ENCODE measurements around the gene LST1.
"Not testable (repeated sequence)": the region's sequence is repeated elsewhere in the genome, so short reads cannot be mapped to it uniquely, and the experiment has no call there.

Gene LST1

DNA sequence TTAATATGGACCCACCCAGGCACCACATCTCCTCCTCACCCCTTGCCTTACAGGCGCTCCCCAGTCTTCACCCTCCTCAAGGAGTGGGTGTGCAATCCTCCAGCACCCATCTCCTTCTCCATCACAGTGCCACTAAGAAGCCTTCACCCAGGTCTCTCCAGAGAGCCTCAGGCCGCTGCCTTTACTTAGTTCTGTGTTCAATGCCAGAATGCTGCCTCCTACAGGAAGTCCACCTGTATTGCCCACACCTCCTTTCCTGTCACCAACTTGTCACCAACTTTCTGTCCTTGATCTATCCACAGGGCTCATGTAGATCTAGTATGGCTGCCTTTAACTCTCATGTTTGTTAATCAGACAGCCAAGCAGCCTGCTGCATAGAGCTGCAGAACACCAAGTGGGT is 586 bp upstream of the LST1 start:
- TF ChIP-seq, protein P1, sequence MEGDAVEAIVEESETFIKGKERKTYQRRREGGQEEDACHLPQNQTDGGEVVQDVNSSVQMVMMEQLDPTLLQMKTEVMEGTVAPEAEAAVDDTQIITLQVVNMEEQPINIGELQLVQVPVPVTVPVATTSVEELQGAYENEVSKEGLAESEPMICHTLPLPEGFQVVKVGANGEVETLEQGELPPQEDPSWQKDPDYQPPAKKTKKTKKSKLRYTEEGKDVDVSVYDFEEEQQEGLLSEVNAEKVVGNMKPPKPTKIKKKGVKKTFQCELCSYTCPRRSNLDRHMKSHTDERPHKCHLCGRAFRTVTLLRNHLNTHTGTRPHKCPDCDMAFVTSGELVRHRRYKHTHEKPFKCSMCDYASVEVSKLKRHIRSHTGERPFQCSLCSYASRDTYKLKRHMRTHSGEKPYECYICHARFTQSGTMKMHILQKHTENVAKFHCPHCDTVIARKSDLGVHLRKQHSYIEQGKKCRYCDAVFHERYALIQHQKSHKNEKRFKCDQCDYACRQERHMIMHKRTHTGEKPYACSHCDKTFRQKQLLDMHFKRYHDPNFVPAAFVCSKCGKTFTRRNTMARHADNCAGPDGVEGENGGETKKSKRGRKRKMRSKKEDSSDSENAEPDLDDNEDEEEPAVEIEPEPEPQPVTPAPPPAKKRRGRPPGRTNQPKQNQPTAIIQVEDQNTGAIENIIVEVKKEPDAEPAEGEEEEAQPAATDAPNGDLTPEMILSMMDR (IDR thresholded peaks at IDR 0.05; ENCODE audit: extremely low read depth, missing control alignments): peak; percentile 60
- DNase-seq (ENCODE audit: low spot score): peak; percentile 40

DNA sequence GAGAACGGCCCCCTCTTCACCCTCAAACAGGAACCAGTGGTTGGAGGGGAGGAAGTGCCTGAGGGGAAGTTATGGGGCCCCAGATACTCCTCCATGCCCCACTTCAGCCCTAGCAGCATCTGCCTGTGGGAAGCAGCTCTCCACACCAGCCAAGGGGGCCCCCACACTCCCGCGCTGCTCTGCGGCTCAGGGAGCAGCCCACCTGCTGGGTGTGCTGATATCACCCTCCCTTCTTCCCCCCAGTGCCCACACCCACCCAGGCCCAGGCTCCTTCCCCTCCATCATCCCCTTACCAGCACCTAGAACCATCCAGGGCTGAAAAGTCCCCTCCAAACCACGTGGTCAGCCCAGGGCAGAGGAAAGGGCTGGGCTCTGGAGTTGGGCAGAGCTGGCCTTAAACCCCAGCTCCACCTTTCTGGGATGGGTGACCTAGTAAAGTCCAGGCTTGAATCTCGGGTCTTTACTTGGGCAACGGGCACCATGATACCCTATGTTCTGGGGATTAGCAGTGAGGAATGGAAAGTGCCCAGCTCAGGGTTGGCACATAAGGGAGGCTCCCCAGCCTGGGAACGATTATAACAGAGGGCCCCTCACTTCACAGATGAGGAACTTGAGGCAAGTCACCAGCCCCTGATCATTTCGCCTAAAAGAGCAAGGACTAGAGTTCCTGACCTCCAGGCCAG is 663 bp downstream of the LST1 start:
- TF ChIP-seq, protein P1 (IDR thresholded peaks at IDR 0.05; ENCODE audit: extremely low read depth, missing control alignments): no peak
- peak; percentile 27 for DNase-seq (ENCODE audit: low spot score)

DNA sequence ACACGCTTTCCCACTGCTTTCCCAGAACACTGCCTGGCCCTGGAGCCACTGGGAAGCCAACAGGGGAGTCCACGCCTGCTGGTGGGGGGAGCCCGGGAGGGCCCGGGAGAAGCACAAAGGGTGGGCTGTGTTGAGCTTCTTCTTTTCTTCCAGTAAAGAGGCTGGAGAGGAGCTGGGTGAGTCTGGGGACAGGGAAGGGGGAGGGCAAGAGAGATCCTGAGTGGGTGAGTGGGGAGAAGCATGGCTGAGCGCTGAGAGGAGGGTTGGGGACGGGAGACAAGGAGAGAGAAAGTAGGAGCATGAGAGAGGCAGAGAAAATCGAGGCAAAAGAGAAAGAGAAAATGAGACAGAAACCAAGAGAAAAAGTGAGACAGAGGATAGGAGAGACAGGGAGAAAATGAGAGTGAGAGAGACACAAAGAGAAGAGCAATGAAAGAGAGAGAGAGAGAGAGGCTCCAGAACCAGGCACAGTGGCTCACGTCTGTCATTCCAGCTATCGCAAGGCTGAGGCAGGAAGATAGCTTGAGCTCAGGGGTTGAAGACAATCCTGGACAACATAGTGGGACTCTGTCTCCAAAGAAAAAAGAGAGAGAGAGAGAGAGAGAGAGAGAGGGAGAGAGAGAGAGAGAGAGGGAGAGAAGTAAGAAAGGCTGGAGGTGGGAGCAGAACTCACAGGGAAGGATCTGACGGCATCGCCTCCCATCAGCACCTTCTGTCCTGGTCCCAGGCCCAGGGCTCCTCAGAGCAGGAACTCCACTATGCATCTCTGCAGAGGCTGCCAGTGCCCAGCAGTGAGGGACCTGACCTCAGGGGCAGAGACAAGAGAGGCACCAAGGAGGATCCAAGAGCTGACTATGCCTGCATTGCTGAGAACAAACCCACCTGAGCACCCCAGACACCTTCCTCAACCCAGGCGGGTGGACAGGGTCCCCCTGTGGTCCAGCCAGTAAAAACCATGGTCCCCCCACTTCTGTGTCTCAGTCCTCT is 2.0 kb downstream of the LST1 start:
- TF ChIP-seq, protein P1 (IDR thresholded peaks at IDR 0.05; ENCODE audit: extremely low read depth, missing control alignments): no peak
- DNase-seq (ENCODE audit: low spot score): peak; percentile 44

DNA sequence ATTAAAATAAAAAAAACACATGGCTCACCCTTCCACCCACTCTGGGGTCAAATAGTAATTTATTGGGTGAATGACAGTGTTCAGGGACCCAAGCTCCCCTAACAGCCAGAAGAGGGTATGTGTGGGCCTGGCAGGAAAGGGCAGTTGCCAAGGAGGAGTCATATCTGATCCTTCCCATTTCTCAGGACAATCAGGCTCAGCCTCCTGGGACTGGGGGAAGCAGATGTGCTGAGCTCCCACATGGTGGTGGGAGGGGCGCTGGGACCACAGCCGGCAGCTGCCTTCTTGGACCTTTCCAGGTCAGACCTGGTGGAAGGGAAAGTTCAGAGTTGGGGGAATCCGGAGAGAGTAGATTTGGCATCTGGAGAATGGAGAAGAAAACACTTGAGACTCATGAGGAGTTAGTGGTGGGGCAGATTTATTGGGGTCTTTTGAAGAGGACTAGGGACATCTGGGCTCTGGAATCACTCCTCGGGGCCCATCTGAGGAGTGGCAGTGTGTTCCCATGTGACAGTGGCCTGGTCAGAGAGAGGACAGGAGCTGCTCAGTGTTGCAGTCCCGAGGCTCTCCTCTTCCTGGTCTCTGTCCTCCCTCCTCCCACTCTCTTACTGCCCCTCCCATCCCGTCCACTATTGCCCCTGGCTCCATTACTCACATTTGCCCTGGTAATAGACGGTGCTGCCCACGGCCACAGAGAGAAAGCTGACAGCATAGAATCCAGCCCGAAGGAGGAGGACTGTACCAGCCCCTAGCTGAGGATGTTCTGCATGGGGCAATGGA is 3.0 kb downstream of the LST1 start:
- no peak for DNase-seq (ENCODE audit: low spot score)
- TF ChIP-seq, protein P1 (IDR thresholded peaks at IDR 0.05; ENCODE audit: extremely low read depth, missing control alignments): no peak

DNA sequence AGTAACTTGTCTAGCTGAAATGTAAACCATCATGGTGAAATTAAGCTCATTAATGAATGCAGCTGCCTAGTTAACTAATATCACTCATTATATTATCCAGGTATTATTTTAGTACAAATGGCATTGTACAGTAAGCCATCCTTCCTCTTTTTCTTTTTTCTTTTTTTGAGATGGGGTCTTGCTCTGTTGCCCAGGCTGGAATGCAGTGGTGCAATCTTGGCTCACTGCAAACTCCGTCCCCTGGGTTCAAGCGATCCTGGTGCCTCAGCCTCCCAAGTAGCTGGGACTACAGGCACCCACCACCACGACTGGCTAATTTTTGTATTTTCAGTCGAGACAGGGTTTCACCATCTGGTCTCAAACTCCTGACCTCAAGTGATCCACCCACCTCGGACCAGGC is 4.6 kb downstream of the LST1 start:
- not testable (repeated sequence) for DNase-seq (ENCODE audit: low spot score)

DNA sequence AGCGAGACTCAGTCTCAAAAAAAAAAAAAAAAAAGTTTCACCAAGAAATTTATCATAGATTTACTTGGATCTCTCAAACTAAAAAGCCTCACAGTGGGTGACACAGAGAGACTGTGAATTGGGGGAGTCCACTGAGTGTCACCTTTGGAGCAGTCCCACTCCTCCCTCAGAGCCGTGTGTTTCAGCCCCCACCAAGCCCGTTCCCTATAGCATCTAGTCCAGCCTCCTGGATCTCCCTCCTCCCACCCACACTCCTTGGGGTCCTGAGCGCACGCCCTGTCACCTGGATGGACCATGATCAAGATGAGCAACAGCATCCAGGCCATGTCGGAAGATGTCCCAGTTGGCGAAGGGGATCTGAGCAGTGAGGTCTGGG is 6.3 kb downstream of the LST1 start:
- TF ChIP-seq, protein P1 (IDR thresholded peaks at IDR 0.05; ENCODE audit: extremely low read depth, missing control alignments): no peak
- no peak for DNase-seq (ENCODE audit: low spot score)

DNA sequence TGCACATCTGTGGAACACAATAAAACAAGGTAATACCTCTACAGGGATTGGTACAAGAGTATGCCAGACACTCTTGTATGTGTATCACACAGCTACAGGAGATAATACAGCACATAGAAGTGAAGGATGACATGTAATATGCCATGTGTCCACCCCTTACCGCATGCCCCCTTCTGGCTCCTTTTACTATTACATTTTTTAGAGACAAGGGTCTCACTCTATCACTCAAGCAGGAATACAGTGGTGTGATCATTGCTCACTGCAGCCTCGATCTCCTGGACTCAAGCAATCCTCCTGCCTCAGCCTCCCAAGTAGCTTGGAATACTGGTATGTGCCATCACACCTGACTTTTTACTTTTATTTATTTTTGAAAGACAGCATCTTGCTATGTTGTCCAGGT is 10.9 kb downstream of the LST1 start:
- TF ChIP-seq, protein P1 (IDR thresholded peaks at IDR 0.05; ENCODE audit: extremely low read depth, missing control alignments): no peak
- DNase-seq (ENCODE audit: low spot score): no peak
